ENCODE measurements around the gene C16orf46.
"Not testable (repeated sequence)": the region's sequence is repeated elsewhere in the genome, so short reads cannot be mapped to it uniquely, and the experiment has no call there.

C16orf46 gene

GRCh38 chr16:81077076-81077940, at the start of gene C16orf46:
TSS of gene C16orf46 (minus strand) at chr16:81077238. CDS start at chr16:81063955, 13,283 bp downstream.
- DNase-seq, result peak; percentile 91

- DNase-seq, result no peak
Observed at GRCh38 chr16:81123092-81123852, 46.2 kb upstream of the C16orf46 start.

GRCh38 chr16:81121474-81121990, 44.5 kb upstream of the C16orf46 start:
- no peak for DNase-seq

- DNase-seq, result no peak
Observed at GRCh38 chr16:81117436-81117835, 40.4 kb upstream of the C16orf46 start.

- DNase-seq, result no peak
Observed at GRCh38 chr16:81116285-81116684, 39.2 kb upstream of the C16orf46 start.

GRCh38 chr16:81112453-81112852, 35.4 kb upstream of the C16orf46 start:
- no peak for DNase-seq

- not testable (repeated sequence) for DNase-seq
Observed at GRCh38 chr16:81109274-81109673, 32.2 kb upstream of the C16orf46 start.

GRCh38 chr16:81107511-81107910, 30.5 kb upstream of the C16orf46 start:
- DNase-seq, result no peak

GRCh38 chr16:81106826-81107503, 29.9 kb upstream of the C16orf46 start:
- DNase-seq, result no peak

- DNase-seq, result no peak
Observed at GRCh38 chr16:81105946-81106345, 28.9 kb upstream of the C16orf46 start.

GRCh38 chr16:81101702-81102101, 24.7 kb upstream of the C16orf46 start:
- no peak for DNase-seq

GRCh38 chr16:81099958-81100357, 22.9 kb upstream of the C16orf46 start:
- DNase-seq, result no peak

- no peak for DNase-seq
Observed at GRCh38 chr16:81097230-81097629, 20.2 kb upstream of the C16orf46 start.

GRCh38 chr16:81096715-81097208, 19.7 kb upstream of the C16orf46 start:
- no peak for DNase-seq

GRCh38 chr16:81095953-81096714, 19.1 kb upstream of the C16orf46 start, which contains the start of gene GCSH:
TSS of gene GCSH (minus strand) at chr16:81096395. CDS start at chr16:81096278, 117 bp downstream.
- DNase-seq, result peak; percentile 93

GRCh38 chr16:81095653-81095952, 18.6 kb upstream of the C16orf46 start:
- no peak for DNase-seq

GRCh38 chr16:81094771-81095251, 17.8 kb upstream of the C16orf46 start:
- DNase-seq, result no peak

- no peak for DNase-seq
Observed at GRCh38 chr16:81088836-81089235, 11.8 kb upstream of the C16orf46 start.

- DNase-seq, result no peak
Observed at GRCh38 chr16:81081014-81081413, 4.0 kb upstream of the C16orf46 start.

GRCh38 chr16:81080233-81080632, 3.2 kb upstream of the C16orf46 start:
- no peak for DNase-seq

- peak; percentile 86 for DNase-seq
Observed at GRCh38 chr16:81076566-81077075, 417 bp downstream of the C16orf46 start.
